H9 (cell line): ENCODE data around the gene CASP10. TPM values are rescaled to one million over a fixed set of nuclear protein-coding genes. Genes with fewer than 3 reads are reported as not detected.

ENCODE experiments used
- DNase-seq: peaks from one replicate; pipeline ENCODE4 v3.0.0-alpha.2; 2017
- H2AFZ ChIP-seq: one replicate; pipeline ENCODE4 v1.6.1; 2013; ENCODE audit warnings: mild to moderate bottlenecking, low read length, control low read depth, moderate library complexity
- H2AK5ac ChIP-seq: 2 replicates; pipeline ENCODE4 v1.6.1; 2013; ENCODE audit warnings: low read length, control low read depth, mixed read lengths; ENCODE audit not compliant: insufficient read length
- H2BK120ac ChIP-seq: one replicate; pipeline ENCODE4 v1.6.1; 2013; ENCODE audit warnings: low read depth, mild to moderate bottlenecking, low read length, control low read depth, inconsistent platforms; ENCODE audit not compliant: poor library complexity, severe bottlenecking
- H2BK12ac ChIP-seq: 2 replicates; pipeline ENCODE4 v1.6.1; 2013; ENCODE audit warnings: low read length, control low read depth, mixed read lengths, low read depth; ENCODE audit not compliant: insufficient read length
- H2BK15ac ChIP-seq: 2 replicates; pipeline ENCODE4 v1.6.1; 2013; ENCODE audit warnings: low read depth, low read length, control low read depth
- H2BK20ac ChIP-seq: one replicate; pipeline ENCODE4 v1.6.1; 2013; ENCODE audit warnings: low read depth, mild to moderate bottlenecking, low read length, control low read depth, inconsistent platforms; ENCODE audit not compliant: poor library complexity, severe bottlenecking
- H2BK5ac ChIP-seq: 2 replicates; pipeline ENCODE4 v1.6.1; 2013; ENCODE audit warnings: low read length, control low read depth, mixed read lengths; ENCODE audit not compliant: insufficient read length
- H3K14ac ChIP-seq: 2 replicates; pipeline ENCODE4 v1.6.1; 2013; ENCODE audit warnings: low read length, control low read depth; ENCODE audit not compliant: insufficient read depth
- H3K18ac ChIP-seq: 2 replicates; pipeline ENCODE4 v1.6.1; 2013; ENCODE audit warnings: low read depth, mild to moderate bottlenecking, mixed read lengths, low read length, control low read depth; ENCODE audit not compliant: insufficient read length
- H3K23ac ChIP-seq: 2 replicates; pipeline ENCODE4 v1.6.1; 2013; ENCODE audit warnings: low read length, control low read depth, mixed read lengths, low read depth; ENCODE audit not compliant: insufficient read length
- H3K23me2 ChIP-seq: 2 replicates; pipeline ENCODE4 v1.6.1; 2013; ENCODE audit warnings: low read depth, mild to moderate bottlenecking, mixed read lengths, low read length, control low read depth; ENCODE audit not compliant: insufficient read length, poor library complexity, severe bottlenecking
- H3K27ac ChIP-seq: 2 replicates; pipeline ENCODE4 v1.5.1; 2013; ENCODE audit warnings: low read length, control low read depth, mixed read lengths, low read depth; ENCODE audit not compliant: insufficient read length
- H3K27me3 ChIP-seq: 2 replicates; pipeline ENCODE4 v1.6.1; 2013; ENCODE audit warnings: low read length, control low read depth, inconsistent platforms; ENCODE audit not compliant: insufficient read depth
- H3K4ac ChIP-seq: 2 replicates; pipeline ENCODE4 v1.6.1; 2013; ENCODE audit warnings: low read depth, mild to moderate bottlenecking, control low read depth, inconsistent platforms, low read length, moderate library complexity
- H3K4me1 ChIP-seq: 2 replicates; pipeline ENCODE4 v1.6.1; 2013; ENCODE audit warnings: low read length, control low read depth, inconsistent platforms; ENCODE audit not compliant: insufficient read depth
- H3K4me2 ChIP-seq: 2 replicates; pipeline ENCODE4 v1.6.1; 2013; ENCODE audit warnings: low read length, control low read depth, mixed read lengths; ENCODE audit not compliant: insufficient read length, insufficient read depth
- H3K56ac ChIP-seq: 2 replicates; pipeline ENCODE4 v1.6.1; 2013; ENCODE audit warnings: low read depth, mild to moderate bottlenecking, mixed read lengths, low read length, control low read depth; ENCODE audit not compliant: insufficient read length
- H3K79me1 ChIP-seq: 2 replicates; pipeline ENCODE4 v1.6.1; 2013; ENCODE audit warnings: low read depth, mild to moderate bottlenecking, moderate library complexity, low read length, control low read depth, inconsistent platforms; ENCODE audit not compliant: insufficient read depth, poor library complexity, severe bottlenecking
- H3K79me2 ChIP-seq: 2 replicates; pipeline ENCODE4 v1.6.1; 2013; ENCODE audit warnings: low read length, control low read depth, inconsistent platforms; ENCODE audit not compliant: insufficient read depth
- H3K9ac ChIP-seq: 2 replicates; pipeline ENCODE4 v1.6.1; 2013; ENCODE audit warnings: low read length, control low read depth, mixed read lengths; ENCODE audit not compliant: insufficient read length; ENCODE audit errors: extremely low read depth
- H3K9me3 ChIP-seq: one replicate; pipeline ENCODE4 v1.6.1; 2013; ENCODE audit warnings: low read depth, low read length, inconsistent platforms; ENCODE audit not compliant: control insufficient read depth
- H3T11ph ChIP-seq: one replicate; pipeline ENCODE4 v1.6.1; 2013; ENCODE audit warnings: mild to moderate bottlenecking, low read length, control low read depth, inconsistent platforms
- H4K20me1 ChIP-seq: one replicate; pipeline ENCODE4 v1.6.1; 2013; ENCODE audit not compliant: control insufficient read depth, insufficient read length, insufficient read depth
- H4K5ac ChIP-seq: 2 replicates; pipeline ENCODE4 v1.6.1; 2013; ENCODE audit warnings: low read depth, mild to moderate bottlenecking, mixed read lengths, low read length, control low read depth; ENCODE audit not compliant: insufficient read length
- H4K8ac ChIP-seq: replicated peaks from 2 replicates; pipeline ENCODE4 v1.6.1; 2013; ENCODE audit warnings: low read length, control low read depth, mixed read lengths, low read depth; ENCODE audit not compliant: insufficient read length
- H4K91ac ChIP-seq: 2 replicates; pipeline ENCODE4 v1.6.1; 2013; ENCODE audit warnings: low read depth, mild to moderate bottlenecking, moderate library complexity, mixed read lengths, low read length, control low read depth; ENCODE audit not compliant: insufficient read length
- H3K27ac Mint-ChIP-seq, 3 experiments: 2 replicates in 2 of 3; 3 replicates in 1 of 3; pipeline ENCODE4 v1.8.0; 2020 to 2021; ENCODE audit warnings: mixed read lengths in 3 of 3, mild to moderate bottlenecking in 1 of 3, moderate library complexity in 1 of 3
- H3K27me3 Mint-ChIP-seq: 2 replicates; pipeline ENCODE4 v1.8.0; 2021; ENCODE audit warnings: low read depth, mild to moderate bottlenecking, moderate library complexity, mixed read lengths
- H3K36me3 Mint-ChIP-seq, 3 experiments: 2 replicates in 2 of 3; 3 replicates in 1 of 3; pipeline ENCODE4 v1.8.0; 2020 to 2021; ENCODE audit warnings: low read depth in 3 of 3, mixed read lengths in 3 of 3; ENCODE audit not compliant: insufficient read depth in 1 of 3
- H3K4me1 Mint-ChIP-seq, 2 experiments: 2 replicates each; pipeline ENCODE4 v1.8.0; 2020; ENCODE audit warnings: mixed read lengths in 2 of 2
- H3K4me3 Mint-ChIP-seq, 2 experiments: 2 replicates in 1 of 2; 3 replicates in 1 of 2; pipeline ENCODE4 v1.8.0; 2020 to 2021; ENCODE audit warnings: mild to moderate bottlenecking in 2 of 2, mixed read lengths in 2 of 2, moderate library complexity in 1 of 2
- H3K9me3 Mint-ChIP-seq, 2 experiments: 2 replicates in 1 of 2; 3 replicates in 1 of 2; pipeline ENCODE4 v1.8.0; 2020; ENCODE audit warnings: mild to moderate bottlenecking in 2 of 2, mixed read lengths in 2 of 2, moderate library complexity in 1 of 2
- CTCF ChIP-seq: fragments of 200-600 bp; sonication (generic); conservative IDR thresholded peaks from 3 replicates; pipeline ENCODE4 v1.8.0; 2021; ENCODE audit warnings: antibody characterized with exemption, mild to moderate bottlenecking
- WGBS: extraction: QIAGEN DNeasy Blood & Tissue Kit; methylation state at CpG from one replicate; pipeline ENCODE4 v1.1.7; 2013; ENCODE audit warnings: missing lambda C conversion rate, low lambda C conversion rate, mixed read lengths; ENCODE audit not compliant: insufficient read length; ENCODE audit errors: extremely low coverage; 5-methylcytosine and 5-hydroxymethylcytosine counted together
- total RNA-seq: library from RNA; stranded (reverse); gene quantifications from 2 replicates; pipeline ENCODE4 v1.2.1, GENCODE V29; 2021

The CASP10 gene
- total RNA-seq, 1 experiment from 2014 or later: 2.7 TPM

- Histone ChIP-seq H4K5ac (no peak overlapping the region), H2BK15ac (no peak overlapping the region), H3K4me1 (peaks cover 11% of the 10 kb centered on the region), H4K91ac (no peak overlapping the region), H2AFZ (no peak overlapping the region), H3K79me1 (no peaks in the 10 kb centered on the region), H3K79me2 (no peaks in the 10 kb centered on the region), H3K4me2 (no peak overlapping the region), H2BK12ac (no peak overlapping the region), H3K18ac (no peak overlapping the region), H3K23me2 (no peaks in the 10 kb centered on the region), H3K9me3 (no peaks in the 10 kb centered on the region), H3K27ac (no peak overlapping the region), H2AK5ac (no peak overlapping the region), H2BK120ac (no peak overlapping the region), H3K56ac (no peak overlapping the region), H3K9ac (no peak overlapping the region), H3K23ac (no peak overlapping the region), H2BK20ac (no peak overlapping the region), H3K4ac (no peak overlapping the region), H3K14ac (no peak overlapping the region), H3K27me3 (no peaks in the 10 kb centered on the region), H3T11ph (no peak overlapping the region), H4K20me1 (no peaks in the 10 kb centered on the region), H4K8ac (no peak overlapping the region), H2BK5ac (no peak overlapping the region)
- Mint-ChIP-seq H3K36me3 (no peaks in the 10 kb centered on the region; a peak in 1 of 7 replicates), H3K4me1 (peaks cover 28% of the 10 kb centered on the region in 2 experiments), H3K4me3 (no peak overlapping the region), H3K9me3 (no peaks in the 10 kb centered on the region), H3K27ac (no peak overlapping the region), H3K27me3 (no peaks in the 10 kb centered on the region; the same call in 1 of the 2 replicates)
- DNase-seq: no peak
- WGBS: no CpG with 5 or more reads among the region's 3 CpGs
- no peak for TF ChIP-seq CTCF
Observed at GRCh38 chr2:201256082-201256481, 73.1 kb downstream of the CASP10 start.
